Middle frontal gyrus (tissue), 1 donor: ENCODE measurements around the gene GRID1.

Experiments
- DNase-seq: peaks from one replicate; pipeline ENCODE4 v3.0.0-alpha.2; 2015; ENCODE audit warnings: low spot score; ENCODE audit errors: extremely low spot score

The GRID1 gene

GRCh38 chr10:85558533-85558932 is 808.1 kb downstream of the GRID1 start:
- DNase-seq, result no peak

GRCh38 chr10:85557706-85558105 is 808.9 kb downstream of the GRID1 start:
- no peak for DNase-seq

DNA sequence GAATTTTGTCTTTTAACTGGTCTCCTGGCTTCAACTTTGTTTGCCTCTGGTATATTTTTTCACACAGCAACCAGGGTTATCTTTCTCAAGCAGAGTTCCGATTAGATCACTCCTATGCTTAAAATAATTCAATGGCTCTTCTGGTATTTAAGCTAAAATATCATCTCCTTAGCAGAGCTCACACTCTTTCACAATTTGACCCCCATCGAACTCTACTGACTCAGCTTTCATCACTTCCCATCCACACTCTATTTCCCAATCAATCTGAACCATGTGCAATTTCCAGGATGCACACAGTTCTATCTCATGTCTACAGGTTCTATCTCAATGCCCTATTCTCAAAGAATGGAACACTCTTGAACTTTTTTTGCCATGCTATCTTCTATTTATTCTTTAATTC is 809.5 kb downstream of the GRID1 start:
- no peak for DNase-seq
